Measurements from ENCODE around the gene MSRB1.

GRCh38 chr16:1913327-1914083 is 29.5 kb downstream of the MSRB1 start:
- TF ChIP-seq CTCF (IDR thresholded peaks at IDR 0.05; ENCODE audit: low read depth, low read length, missing input control) (no peak), RAD21 (IDR thresholded peaks at IDR 0.05) (no peak)
